NCI-H1105 treated with DMSO at 0.1 percent for 48 hours (cell line): Measurements from ENCODE around the gene MYF6.
A peak's percentile ranks its signal among the peaks of the same experiment; 100 is the strongest.
"Not testable (repeated sequence)": the region's sequence is repeated elsewhere in the genome, so short reads cannot be mapped to it uniquely, and the experiment has no call there.

Experiments
- DNase-seq: peaks from one replicate; lab custom pipeline; 2025; lab: John Stamatoyannopoulos, UW

The MYF6 gene

DNA sequence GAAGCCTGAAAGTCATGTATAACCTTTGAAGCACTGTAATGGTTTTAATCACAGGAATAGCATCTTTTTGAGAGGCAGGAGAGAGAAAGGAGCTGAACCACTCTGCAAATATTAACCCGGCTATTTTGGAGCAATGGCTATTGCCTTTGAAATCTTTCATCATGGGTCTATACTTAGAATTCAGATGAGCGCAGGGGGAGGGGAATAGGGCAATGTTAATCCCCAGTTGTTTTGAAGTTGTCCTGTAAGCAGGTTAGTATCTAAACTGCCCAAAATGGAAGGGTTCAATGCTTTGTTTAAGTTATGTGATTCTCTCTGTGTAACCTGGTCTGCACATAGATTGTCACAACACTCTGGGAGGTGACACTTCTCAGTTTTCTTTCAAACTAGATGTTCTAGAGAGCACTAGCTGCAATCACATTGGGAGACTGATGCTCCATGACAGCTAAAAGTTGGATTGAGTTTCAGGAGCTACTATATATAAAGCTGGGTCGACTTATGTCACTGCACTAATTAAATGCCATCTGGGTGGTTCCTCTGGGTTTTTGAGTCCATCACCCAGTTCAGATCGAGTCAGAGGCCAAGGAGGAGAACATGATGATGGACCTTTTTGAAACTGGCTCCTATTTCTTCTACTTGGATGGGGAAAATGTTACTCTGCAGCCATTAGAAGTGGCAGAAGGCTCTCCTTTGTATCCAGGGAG is at the start of gene MYF6:
Gene MYF6 (plus strand): TSS at position 509 of the 704 bp plus-strand sequence. CDS start 86 bp downstream, at position 595.
- DNase-seq: no peak

DNA sequence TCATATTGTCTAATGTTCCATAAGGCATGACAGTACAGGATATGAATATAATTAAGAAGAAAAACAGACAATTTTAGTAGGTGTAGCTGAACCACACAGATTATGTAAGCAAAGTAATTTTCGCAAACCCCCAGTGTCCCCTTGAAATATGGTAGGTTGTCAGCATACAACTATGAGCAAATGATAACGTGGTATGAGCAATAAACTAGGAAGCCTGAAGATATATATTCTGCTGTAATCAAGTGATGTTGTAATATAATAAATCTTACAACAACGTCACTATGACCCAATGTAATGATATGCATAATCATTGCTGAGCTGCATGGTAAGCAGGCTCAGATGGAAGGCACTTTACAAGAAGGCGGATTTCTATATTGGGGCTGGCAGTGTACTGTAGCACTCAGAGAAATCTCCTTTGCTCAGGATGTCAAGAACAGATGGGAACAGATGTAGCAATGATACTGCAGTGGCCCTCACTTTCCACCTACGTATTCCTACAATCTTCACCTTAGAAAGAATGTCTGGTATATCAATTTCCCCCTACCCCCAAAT is 47.8 kb upstream of the MYF6 start:
- no peak for DNase-seq

DNA sequence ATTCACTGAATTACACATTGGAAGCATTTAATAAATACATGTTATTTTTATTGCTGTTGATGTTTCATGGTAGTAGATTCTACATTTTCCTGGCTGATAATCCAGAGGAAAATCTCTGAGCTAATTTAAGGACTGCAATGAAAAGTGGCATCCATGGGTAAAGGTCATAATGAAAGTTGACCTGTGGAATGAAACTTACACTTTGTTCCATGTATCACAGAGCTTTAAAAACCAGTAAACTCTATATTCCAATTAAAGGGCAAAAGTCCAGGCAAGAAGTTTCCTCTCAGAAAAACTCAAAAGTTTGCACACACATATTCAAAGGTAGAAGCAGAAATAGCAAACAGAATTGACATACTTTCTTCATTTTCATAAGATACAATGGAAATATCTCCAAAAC is 44.8 kb upstream of the MYF6 start:
- no peak for DNase-seq

DNA sequence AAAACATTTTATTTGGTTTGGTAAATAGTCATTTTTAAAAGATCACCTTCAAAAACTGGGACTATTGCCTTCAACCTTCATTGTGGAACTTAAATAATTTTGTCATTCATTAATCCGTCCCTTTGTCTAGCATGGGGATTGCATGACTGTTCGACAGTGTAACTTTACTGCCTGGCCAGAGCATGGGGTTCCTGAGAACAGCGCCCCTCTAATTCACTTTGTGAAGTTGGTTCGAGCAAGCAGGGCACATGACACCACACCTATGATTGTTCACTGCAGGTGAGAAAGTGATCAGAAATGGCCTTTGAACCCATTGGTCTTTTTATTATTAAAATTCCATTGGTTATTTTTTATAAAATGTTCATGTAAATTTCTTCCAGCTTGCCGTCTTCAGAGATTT is 37.2 kb upstream of the MYF6 start:
- DNase-seq: no peak

DNA sequence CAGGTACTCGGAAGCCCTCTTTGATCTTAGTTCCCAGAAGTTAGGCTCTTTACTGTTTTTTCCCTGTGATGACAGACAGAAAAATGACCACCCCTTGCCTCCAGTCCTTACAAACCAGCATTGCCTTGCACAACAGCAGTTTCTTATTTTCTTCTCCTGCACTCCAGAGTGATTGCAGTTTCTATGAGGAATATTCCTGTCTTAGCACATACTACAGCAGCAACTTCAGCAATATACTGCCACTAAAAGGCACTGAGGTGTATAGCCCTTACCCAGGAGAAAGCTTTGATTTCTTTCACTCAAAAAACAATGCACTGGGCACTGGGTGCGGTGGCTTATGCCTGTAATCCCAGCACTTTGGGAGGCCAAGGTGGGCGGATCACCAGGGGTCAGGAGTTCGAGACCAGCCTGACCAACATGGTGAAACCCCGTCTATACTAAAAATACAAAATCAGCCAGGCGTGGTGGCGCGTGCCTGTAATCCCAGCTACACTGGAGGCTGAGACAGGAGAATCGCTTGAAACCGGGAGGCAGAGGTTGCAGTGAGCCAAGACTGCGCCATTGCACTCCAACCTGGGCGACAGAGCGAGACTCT is 31.3 kb upstream of the MYF6 start:
- DNase-seq: not testable (repeated sequence)

DNA sequence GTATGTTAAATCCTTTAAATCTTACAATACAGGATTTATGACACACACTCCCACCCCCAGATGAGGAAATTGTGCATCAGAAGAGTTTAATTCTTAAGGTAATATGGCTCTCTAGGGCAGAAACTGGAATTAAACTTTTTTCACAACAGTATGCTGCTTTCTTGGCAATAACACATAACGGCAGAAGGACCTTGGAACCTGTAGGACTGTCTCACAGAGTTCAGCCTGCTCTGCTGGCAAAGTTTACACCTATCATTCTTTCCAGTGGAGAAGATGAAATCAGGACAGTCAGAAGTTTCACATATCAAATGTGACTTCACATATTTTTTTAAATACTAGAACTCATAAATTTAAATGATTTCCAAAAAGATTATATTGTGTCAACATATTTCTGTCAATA is 30.6 kb upstream of the MYF6 start:
- DNase-seq: no peak

DNA sequence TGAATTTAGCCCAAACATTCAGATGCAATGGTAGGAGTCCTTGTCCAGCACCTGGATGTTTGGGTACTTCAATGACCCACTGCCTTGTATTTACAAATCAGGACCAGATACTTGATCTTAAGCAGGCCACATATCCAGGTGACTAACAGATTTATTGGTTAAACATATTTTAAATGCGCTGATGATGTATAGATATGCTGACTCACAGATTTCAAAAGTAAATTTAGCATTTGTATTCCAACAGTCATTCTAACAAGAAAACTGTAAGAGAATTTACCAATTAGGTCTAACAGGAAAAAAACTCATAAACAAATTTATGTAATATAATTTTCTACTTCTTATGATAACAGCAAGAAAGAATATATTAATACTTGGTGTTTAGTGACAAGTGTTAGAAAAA is 29.4 kb upstream of the MYF6 start:
- DNase-seq: no peak

DNA sequence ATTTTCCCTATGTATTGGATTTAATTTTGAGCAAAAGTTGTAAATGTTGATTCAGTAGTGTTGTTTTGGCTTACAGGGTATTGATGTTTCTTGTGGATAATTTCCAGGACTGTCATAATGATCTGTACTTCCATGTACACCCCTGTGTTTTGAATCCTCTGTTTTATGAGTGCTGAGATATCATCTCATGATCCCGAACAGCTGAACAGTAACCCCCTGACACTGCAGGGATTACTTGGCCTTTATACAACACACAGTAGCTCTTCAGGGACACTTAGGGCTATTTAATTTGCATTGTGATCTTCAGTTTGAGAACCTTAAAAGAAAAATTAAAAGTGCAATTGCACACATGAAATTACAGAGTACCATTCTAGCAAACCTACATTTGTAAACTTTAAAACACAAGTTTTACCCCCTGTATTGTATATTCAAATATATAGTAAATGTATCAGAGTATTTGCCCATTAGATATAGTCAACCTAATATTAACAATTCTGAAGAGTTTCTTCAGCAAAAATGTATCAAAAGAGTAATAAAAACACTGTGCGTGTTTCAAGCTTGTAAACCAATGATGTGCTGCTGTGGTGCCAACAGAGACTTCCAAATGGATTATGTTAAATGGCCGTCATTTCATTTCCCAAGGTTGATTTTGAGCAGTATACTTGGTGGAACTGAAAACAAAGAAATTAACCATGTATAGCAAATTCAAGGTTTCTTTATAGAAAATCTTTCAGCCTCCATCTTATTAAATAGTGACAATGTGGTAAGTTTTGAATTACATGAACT is 27.9 kb upstream of the MYF6 start:
- DNase-seq: no peak

DNA sequence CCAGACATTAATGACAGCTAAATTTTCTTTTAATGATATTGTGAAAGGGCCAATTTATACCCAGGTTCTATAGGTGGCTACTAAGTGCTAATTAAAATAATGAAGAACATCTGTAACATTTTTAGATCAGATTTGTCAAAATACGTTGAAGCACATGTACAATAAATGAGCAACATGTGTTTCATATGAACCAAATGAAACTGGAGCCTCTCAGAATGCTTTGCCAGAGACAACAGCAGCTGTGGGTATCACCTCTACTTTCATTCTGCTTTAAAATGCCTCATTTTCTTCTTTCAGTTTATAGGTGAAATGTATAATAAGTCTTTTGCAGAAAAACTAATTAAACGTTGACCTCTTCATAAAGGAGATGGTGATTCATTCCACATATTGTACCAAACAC is 26.1 kb upstream of the MYF6 start:
- no peak for DNase-seq

DNA sequence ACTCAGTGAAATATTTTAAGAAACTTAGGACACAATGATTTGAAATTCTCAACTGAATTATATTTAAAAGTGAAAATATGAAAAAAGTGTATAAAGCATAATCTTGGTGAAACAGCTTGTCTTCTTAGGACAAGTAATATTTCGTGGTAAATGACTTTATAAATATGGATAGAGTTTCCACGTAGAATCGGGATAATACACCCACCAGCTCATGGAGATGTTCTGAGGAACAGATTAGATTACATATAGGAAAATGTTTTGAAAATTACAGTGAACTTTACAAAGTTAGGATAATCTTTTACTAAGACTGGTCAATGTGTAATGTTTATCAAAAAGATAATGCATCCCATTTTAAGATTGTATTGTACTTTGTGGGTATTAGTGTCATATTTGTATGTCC is 25.6 kb upstream of the MYF6 start:
- DNase-seq: no peak

DNA sequence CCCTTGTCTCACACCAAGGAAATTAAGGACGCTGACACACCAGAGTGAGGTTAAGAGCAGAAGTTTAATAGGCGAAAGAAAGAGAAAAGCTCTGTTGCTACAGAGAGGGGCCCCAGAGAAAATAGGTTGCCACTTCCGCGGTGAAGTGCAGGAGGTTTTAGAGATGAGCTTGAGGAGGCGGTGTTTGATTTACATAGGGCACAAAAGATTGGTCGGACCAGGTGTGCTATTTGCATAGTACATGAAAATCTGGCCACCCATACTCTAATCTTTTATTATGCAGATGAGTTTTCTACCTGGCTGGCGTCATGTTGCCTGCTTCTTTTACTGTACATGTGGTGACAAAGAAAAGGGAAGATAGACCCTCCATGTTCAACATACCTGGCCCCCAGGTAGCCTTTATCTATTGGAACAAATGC is 23.3 kb upstream of the MYF6 start:
- DNase-seq: no peak

DNA sequence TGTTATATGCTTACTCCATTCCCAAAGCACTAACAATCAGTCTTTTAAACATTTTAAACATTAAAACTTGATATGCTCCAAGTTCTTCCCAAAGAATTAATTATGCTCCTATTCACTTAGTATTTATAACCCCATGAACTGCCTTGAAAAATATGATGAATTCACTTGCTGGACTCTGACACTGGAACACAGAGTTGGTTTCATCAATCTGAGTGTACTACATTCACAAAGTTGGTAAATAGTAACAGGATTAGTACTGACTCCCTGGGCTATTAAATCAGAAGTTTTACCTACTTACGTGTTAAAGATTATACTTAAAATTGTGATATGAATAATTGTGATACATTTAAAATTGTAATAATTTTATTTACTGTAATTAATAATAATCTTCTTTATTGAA is 17.3 kb upstream of the MYF6 start:
- DNase-seq: no peak

DNA sequence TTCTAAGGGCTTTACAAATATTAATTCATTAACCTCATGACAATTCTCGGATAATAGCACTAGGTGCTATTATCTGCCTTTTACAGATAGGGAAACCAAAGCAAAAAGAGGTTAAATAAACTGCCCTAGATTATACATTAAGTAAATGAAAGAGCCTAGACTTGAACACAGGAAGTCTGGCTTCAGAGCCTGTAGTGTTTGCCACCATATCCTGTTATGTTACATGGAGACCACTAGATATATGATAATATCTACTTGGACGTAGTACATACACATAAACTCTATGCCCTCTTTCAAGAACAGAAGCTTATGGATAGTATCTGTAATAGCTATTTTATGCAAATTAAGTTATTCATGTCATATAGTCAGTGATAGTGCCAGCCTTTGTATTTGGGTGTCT is 16.9 kb upstream of the MYF6 start:
- DNase-seq: no peak

DNA sequence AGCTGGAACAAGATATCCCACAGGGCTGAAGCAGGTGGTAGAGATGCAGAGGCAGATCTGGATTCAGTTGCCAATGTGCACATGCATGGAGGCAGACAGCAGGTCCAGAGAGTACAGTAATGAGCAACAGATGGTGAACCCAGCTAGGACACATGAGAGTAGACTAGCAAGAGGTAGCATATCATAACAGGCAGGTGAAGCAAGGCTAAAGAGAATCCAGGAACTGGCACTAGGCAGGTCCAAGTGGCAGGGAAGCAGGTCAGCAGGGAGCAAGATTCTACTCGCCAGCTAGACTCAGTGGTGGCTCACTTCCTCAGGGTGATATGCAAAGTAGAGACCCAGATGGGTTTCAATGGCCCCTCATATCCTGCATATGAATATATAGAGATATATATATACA is 15.3 kb upstream of the MYF6 start:
- no peak for DNase-seq

DNA sequence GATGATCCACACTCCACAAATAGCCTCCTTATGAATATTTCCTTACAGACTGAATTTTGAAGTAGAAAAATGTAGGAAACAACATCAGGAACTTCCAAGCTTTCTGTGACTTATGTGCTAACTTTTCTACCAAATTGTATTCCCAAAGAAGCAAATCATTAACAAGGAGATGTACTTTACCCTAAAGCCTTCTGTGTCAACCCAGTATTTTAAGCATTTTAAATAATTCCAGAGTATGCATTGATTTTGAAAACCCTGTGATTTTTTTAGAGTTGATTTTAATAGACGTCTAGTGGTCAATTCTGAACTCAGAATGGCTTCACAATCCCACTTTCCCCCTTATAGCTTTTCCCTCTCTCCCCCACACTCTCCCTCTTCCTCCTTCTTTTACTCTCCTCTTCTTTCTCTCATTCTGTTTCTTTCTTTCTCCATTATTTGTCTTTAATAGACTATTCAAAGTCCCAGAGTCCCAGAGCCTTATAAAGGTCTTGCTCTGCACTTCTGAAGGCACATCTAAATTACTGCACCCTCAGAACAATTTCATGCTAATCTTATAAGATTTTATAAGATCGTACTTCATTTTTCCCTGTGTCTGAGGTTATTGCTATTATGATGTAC is 10.1 kb upstream of the MYF6 start:
- DNase-seq: no peak

DNA sequence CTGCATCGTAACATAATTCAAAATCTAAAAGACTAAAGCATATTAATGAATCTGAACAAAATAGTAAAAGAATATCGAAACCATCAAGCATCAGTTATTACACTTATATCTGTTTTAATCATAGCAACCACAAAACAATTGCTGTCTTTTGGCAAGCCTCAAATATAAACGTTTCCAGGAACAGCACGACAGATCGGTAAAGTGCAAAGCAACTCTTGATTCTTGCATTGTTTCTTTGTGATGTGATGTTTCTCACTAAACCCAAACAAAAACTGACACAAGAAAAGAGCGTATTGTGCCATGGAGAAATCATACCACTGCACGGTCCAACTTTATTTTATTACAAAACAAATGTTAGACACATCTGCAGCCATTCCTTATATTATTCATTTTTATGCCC is 9.2 kb upstream of the MYF6 start:
- no peak for DNase-seq

DNA sequence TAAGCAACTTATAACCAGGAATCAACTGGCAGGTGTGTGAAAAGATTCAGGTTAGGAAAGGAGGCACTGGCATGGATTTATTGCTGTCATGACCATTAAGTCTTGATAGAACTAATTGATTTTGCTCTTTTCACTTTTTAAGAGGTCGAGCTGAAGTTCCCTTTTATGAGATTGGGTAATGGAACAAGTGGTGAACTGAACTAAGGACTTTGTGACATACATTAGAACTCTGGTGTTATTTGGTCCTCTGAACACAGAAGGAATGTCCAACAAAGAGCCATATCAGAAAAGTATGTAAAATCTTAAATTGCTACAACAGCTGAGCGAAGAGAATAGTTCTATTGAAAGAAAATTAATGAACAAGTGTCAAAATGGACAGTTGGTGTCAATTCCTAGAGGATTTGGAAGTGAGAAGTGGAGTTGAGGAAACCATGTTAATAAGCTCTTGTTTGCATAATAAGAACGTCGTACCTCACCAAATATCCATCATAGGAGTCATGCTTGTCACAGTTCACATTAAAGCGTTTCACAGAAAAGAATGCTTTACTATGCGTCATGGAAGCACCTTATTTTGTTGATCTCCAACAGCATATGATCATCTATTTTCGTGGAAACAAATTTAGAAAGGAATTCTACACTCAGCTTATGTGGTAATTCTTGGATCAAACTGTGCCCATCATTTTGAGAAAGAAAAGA is 8.4 kb upstream of the MYF6 start:
- DNase-seq: no peak

DNA sequence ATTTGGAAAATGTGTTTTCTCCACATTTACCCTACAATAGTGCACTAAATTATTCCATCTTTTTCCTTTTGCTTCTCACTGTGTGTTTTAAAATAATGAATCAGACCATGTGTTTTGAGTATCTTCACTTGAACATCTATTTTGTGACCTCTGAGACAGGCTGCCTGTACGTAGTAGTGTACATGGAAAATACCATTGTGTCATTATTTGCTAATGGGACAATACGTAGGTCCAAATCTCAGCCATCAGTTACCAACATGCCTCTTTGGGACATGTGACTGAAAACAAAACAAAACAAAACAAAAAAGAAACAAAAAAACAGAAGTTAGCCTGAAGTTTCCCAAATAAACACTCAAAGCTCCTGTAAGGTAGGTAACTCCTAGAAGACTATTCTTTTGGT is 7.1 kb upstream of the MYF6 start:
- no peak for DNase-seq

DNA sequence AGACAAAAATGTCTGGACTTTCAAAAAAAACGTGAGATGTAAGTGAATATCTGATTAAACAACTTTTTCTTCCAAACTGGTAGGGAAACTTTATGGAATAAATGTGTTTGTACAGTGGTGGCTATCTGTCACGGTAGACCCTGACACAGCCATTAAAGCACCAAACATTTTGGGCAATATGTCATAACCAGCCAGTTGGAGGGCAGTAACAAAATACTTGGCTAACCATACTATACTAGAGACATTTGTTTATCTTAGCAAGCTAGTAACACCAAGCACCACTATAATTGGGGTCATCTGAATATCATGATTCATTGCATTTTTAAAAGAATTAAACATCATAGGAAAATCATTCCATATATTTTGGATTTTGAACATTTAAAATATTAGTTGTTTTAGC is 6.0 kb upstream of the MYF6 start:
- DNase-seq: no peak

DNA sequence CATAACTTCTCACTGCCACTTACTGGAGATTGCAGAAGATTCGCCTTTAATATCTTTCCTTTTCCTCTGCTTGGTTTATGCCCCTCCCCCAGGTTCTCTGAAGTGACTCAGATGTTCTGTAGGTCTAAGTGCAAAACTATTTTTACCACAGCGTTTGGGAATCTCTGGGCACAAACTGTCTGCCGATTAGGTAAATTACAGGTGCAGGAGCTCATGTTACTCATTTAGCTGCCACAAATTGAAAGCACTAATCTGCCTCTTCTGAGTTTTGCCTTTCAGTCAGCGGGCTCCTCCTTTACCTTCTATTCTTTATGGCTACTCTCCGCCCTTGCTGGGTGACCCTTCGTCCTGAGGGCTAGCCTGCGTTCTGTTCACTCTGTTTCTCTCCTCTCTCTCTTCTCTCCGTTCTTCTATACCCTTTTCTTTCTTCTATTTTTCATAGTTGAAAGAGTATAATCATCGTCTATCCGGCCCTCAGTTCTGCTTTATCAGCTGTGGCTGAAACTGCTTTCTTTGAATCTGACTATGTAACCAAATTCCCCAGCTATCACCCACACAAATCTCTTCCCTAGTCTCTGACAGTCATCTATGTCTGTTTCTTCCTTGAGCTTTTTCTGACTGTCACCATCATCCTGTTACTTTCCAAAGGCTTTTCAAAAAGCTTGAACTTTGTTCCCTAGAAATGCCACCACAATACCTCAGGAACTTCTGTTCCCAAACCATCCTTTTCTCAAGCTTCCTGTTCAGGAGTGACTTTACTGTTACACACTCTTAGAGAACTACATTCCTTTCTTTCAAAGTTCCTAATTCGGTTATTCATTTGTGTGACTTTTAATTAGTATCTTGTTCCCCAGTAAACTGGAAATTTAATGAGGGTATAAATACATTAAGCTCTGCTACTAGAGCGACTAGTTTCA is 4.3 kb upstream of the MYF6 start:
- peak; percentile 16 for DNase-seq

DNA sequence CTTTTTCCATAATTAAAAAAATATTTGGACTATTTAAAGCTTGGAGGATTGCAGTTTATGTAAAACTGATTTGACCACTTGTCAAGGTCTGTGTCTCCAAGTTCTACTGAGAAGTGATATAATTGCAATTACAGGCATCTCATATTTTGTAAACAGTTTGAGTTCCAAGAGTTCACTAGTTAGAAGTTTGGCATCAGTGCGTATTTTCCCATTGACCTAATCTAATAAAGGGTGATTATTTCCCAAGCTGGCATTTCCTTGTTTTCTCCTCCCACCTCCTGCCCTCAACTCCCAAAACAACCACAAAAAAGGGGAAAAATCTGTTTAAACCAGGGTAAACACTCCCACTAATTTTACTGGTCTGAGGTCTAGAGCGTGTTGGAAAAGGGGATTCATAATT is 3.0 kb upstream of the MYF6 start:
- no peak for DNase-seq
